A673 (cell line): ENCODE results near the gene LRRC57. TPM values are rescaled to one million over a fixed set of nuclear protein-coding genes. Genes with fewer than 3 reads are reported as not detected.
"Not testable (repeated sequence)": the region's sequence is repeated elsewhere in the genome, so short reads cannot be mapped to it uniquely, and the experiment has no call there.

Experiments
- BruUV-seq: library from RNA; stranded (reverse); fragments of 400-500 nt; replicated peaks from 2 replicates; lab custom pipeline; 2021; lab: Mats Ljungman, UMichigan
- CTCF ChIA-PET: fragments of 300-600 bp; sonication (Branson Sonifier 250); formaldehyde crosslinking; loops from one replicate; lab custom pipeline; 2022; ENCODE audit warnings: antibody characterized with exemption; lab: Charles Lee
- POLR2A ChIA-PET: fragments of 300-600 bp; sonication (Branson Sonifier 250); formaldehyde crosslinking; loops from one replicate; lab custom pipeline; 2022; ENCODE audit warnings: antibody characterized with exemption; ENCODE audit not compliant: low non-redundant PET; lab: Charles Lee
- DNase-seq: peaks from one replicate; pipeline ENCODE4 v3.0.0-alpha.2; 2015; ENCODE audit warnings: low spot score
- H3K27ac ChIP-seq: fragments of 200-600 bp; sonication (generic); 2 replicates; pipeline ENCODE4 v1.5.1; 2016; ENCODE audit warnings: mixed run types, low read depth, mild to moderate bottlenecking, mixed read lengths, antibody characterized with exemption, low read length; ENCODE audit not compliant: poor library complexity, severe bottlenecking
- H3K27me3 ChIP-seq: fragments of 200-600 bp; sonication (generic); replicated peaks from 2 replicates; pipeline ENCODE4 v1.6.1; 2017; ENCODE audit warnings: mixed run types, low read depth, mild to moderate bottlenecking, mixed read lengths, antibody characterized with exemption, low read length; ENCODE audit not compliant: insufficient read depth, poor library complexity
- H3K36me3 ChIP-seq: fragments of 200-600 bp; sonication (generic); 2 replicates; pipeline ENCODE4 v1.6.1; 2016; ENCODE audit warnings: mixed run types, mild to moderate bottlenecking, mixed read lengths, antibody characterized with exemption, low read length; ENCODE audit not compliant: insufficient read depth, poor library complexity, severe bottlenecking
- H3K4me1 ChIP-seq: fragments of 200-600 bp; sonication (generic); 2 replicates; pipeline ENCODE4 v1.6.1; 2017; ENCODE audit warnings: mixed run types, mild to moderate bottlenecking, mixed read lengths, antibody characterized with exemption, low read length; ENCODE audit not compliant: insufficient read depth, poor library complexity, severe bottlenecking
- H3K4me3 ChIP-seq: fragments of 200-600 bp; sonication (generic); 2 replicates; pipeline ENCODE4 v1.5.1; 2016; ENCODE audit warnings: low read depth, mixed run types, mild to moderate bottlenecking, mixed read lengths, low read length; ENCODE audit not compliant: poor library complexity, severe bottlenecking
- H3K9me3 ChIP-seq: fragments of 200-600 bp; sonication (generic); 2 replicates; pipeline ENCODE4 v1.6.1; 2016; ENCODE audit warnings: mixed run types, low read depth, mild to moderate bottlenecking, mixed read lengths, antibody characterized with exemption, low read length; ENCODE audit not compliant: poor library complexity, severe bottlenecking
- EZH2 ChIP-seq: fragments of 200-600 bp; sonication (generic); IDR thresholded peaks from 2 replicates; pipeline ENCODE4 v1.6.1; 2017; ENCODE audit warnings: borderline replicate concordance, low read depth, mild to moderate bottlenecking, mixed read lengths, antibody characterized with exemption, low read length; ENCODE audit not compliant: poor library complexity, severe bottlenecking
- intact Hi-C: fragments of 100-400 bp; cut with micrococcal nuclease; formaldehyde crosslinking; loops from one replicate; pipeline ENCODE4 v1.10.0; 2022; ENCODE audit not compliant: unreplicated experiment
- total RNA-seq: library from RNA; stranded (reverse); gene quantifications from 2 replicates; pipeline ENCODE4 v1.2.3, GENCODE V29; 2021
- TF ChIP-seq, protein P1 (sequence below): fragments of 300-800, 200-600 bp; sonication (generic); conservative IDR thresholded peaks from 2 replicates; pipeline ENCODE4 v1.5.1; 2017; ENCODE audit warnings: low read depth, mild to moderate bottlenecking, antibody characterized with exemption, low read length, moderate library complexity, mixed read lengths

The LRRC57 gene
- total RNA-seq, 1 experiment from 2014 or later, result 32.7 TPM

DNA sequence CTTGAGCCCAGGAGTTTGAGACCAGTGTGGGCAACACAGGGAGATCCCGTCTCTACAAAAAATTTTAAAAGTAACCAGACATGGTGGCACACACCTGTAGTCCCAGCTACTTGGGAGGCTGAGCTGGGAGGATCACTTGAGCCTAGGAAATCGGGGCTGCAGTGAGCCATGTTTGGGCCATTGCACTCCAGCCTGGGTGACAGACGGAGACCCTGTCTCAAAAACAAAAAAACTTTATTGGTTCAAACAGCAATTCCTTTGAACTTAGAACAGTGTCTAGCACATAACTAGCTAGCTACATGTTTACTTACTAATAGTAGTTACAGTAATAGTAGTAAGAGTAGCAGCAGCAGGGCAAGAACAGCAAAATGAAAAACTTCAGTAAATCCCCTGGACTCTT lies 10.1 kb upstream of the LRRC57 start:
- POLR2A ChIA-PET, result no interaction called here
- CTCF ChIA-PET, result no interaction called here

GRCh38 chr15:42556550-42557207 lies 8.1 kb upstream of the LRRC57 start:
- H3K27me3 ChIP-seq, H3K4me3 ChIP-seq, DNase-seq, H3K9me3 ChIP-seq, H3K27ac ChIP-seq, H3K4me1 ChIP-seq, intact Hi-C loops, POLR2A ChIA-PET, CTCF ChIA-PET, BruUV-seq: not testable (repeated sequence)
- H3K36me3 ChIP-seq, result peaks cover 19% of the 10 kb centered on the region

More for the DNA sequence above, 10.1 kb upstream of the LRRC57 start:
- no peak for TF ChIP-seq EZH2
- TF ChIP-seq, protein P1, sequence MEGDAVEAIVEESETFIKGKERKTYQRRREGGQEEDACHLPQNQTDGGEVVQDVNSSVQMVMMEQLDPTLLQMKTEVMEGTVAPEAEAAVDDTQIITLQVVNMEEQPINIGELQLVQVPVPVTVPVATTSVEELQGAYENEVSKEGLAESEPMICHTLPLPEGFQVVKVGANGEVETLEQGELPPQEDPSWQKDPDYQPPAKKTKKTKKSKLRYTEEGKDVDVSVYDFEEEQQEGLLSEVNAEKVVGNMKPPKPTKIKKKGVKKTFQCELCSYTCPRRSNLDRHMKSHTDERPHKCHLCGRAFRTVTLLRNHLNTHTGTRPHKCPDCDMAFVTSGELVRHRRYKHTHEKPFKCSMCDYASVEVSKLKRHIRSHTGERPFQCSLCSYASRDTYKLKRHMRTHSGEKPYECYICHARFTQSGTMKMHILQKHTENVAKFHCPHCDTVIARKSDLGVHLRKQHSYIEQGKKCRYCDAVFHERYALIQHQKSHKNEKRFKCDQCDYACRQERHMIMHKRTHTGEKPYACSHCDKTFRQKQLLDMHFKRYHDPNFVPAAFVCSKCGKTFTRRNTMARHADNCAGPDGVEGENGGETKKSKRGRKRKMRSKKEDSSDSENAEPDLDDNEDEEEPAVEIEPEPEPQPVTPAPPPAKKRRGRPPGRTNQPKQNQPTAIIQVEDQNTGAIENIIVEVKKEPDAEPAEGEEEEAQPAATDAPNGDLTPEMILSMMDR, result no peak
- no peak overlapping the region for H3K4me3 ChIP-seq
- no peaks in the 10 kb centered on the region for H3K27me3 ChIP-seq
- H3K4me1 ChIP-seq, result no peaks in the 10 kb centered on the region
- H3K27ac ChIP-seq, result no peak overlapping the region
- intact Hi-C loops, result no loop called here
- H3K9me3 ChIP-seq, result no peaks in the 10 kb centered on the region
- peaks cover 37% of the 10 kb centered on the region for H3K36me3 ChIP-seq
- DNase-seq, result no peak
- BruUV-seq, result no TSS peak

DNA sequence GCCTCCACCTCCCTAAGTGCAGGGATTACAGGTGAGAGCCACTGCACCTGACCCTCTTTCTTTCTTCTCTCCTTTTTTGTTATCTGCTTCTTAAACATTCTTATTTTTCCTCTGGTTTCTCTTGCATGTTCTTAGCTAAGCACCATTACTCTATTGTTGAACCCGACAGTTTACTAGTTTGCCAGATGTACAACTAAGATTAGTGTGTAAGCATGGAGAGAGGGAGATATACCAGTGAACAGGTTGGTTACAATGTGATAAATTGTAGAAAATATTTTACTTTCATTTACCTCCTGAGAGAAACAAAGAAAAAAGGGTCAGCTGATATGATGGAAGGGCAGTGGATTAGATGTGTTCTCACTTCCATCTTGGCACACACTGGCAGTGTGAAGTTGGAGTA lies 5.0 kb upstream of the LRRC57 start:
- H3K36me3 ChIP-seq, result no peaks in the 10 kb centered on the region
- TF ChIP-seq, protein P1, result no peak
- TF ChIP-seq EZH2, result no peak
- H3K27ac ChIP-seq, result no peak overlapping the region
- intact Hi-C loops, result no loop called here
- H3K4me1 ChIP-seq, result peaks cover 4% of the 10 kb centered on the region
- H3K27me3 ChIP-seq, result no peaks in the 10 kb centered on the region
- no TSS peak for BruUV-seq
- ChIA-PET POLR2A (no interaction called here), CTCF (no interaction called here)
- DNase-seq, result no peak
- no peaks in the 10 kb centered on the region for H3K9me3 ChIP-seq
- H3K4me3 ChIP-seq, result no peak overlapping the region
